ENCODE measurements around the gene SH3PXD2A. TPM values are rescaled to one million over a fixed set of nuclear protein-coding genes. Genes with fewer than 3 reads are reported as not detected.

SH3PXD2A gene
- total RNA-seq, 2 donors from 2014 or later = 14.6 to 18.2 TPM

DNA sequence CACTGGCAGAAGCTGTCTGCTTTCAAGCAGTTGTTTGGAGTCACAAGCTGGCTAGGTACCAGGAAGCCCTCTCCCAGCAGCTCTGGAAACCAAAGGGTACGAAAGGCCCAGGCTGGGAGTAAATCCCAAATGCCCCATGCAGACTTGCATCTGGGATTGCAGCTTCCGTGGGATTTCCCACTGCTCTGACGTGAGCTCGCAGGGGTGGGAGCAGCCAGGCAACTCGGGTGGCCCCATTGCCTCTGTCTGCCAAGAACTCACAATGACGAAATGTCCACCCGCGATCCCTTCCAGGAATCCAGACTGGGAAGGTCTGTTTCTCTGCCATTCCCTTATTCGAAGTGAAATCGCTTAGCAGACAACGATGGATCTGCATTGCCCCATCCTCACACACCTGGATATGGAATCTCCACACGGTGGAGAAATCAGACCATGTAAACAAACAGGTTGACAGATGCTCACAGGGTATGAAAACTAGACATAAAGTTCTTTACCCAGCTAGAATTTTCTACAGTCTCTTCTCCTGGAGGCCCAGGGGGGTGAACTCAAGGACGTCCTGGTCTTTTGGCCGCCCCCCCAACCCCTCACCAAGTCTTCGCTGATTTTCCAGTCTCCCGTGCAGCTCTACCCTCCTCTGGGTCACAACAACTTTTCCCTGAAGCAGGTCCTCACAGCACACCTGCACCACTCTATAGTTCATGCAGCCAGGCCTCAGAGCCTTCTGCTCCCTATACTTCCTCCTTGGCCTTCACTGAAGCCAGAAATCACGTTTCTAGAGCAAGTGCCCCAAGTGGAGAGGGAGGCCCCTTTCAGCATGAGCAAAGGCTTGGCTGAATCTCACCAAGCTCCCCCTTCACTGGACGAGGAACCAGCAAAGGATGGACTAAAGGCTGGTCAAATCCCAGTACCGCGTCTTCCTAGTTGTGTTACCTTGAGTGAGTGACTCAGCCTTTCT, 20.0 kb downstream of the SH3PXD2A start:
- Histone ChIP-seq H3K36me3 (no peaks in the 10 kb centered on the region), H3K4me3 (no peak overlapping the region), H3K27me3 (no peaks in the 10 kb centered on the region), H3K9me3 (no peaks in the 10 kb centered on the region), H3K4me1 (peaks cover 2 to 65% of the 10 kb centered on the region in 2 donors), H3K27ac (peak overlapping the region; percentile 43 to 68)
- DNase-seq (ENCODE audit: low spot score) = peak; percentile 90
- TF ChIP-seq, protein P1, sequence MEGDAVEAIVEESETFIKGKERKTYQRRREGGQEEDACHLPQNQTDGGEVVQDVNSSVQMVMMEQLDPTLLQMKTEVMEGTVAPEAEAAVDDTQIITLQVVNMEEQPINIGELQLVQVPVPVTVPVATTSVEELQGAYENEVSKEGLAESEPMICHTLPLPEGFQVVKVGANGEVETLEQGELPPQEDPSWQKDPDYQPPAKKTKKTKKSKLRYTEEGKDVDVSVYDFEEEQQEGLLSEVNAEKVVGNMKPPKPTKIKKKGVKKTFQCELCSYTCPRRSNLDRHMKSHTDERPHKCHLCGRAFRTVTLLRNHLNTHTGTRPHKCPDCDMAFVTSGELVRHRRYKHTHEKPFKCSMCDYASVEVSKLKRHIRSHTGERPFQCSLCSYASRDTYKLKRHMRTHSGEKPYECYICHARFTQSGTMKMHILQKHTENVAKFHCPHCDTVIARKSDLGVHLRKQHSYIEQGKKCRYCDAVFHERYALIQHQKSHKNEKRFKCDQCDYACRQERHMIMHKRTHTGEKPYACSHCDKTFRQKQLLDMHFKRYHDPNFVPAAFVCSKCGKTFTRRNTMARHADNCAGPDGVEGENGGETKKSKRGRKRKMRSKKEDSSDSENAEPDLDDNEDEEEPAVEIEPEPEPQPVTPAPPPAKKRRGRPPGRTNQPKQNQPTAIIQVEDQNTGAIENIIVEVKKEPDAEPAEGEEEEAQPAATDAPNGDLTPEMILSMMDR (IDR thresholded peaks at IDR 0.05) = no peak

DNA sequence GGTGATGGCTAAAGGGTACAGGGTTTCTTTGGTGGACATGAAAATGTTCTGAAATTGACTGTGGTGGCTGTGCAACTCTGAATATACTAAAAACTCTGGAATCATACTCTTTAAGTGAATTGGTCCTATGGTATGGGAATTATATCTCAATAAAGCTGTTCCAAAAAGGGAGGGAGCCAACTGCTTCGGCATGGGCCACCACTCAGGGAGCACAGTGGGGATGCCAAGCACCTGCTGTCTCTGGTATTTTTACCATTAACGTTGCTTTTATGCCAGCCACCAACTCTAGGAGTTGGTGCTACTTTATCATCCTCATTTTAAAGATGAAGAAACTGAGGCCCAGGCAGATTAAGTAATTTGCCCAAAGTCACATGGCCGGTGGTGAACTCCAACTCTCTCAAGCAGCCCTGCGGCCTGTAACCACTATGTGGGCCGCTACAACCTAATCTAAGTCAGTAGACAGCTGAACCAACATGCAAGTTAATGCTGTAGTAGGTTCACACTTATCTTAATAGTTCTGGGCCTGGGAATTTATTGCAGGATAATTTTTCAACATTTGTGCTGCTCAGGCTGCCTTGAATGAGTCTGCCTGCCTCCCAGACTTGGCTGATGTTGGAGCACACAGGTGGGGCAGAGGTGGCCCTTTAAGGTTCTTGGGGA, 20.8 kb downstream of the SH3PXD2A start:
- peak overlapping the region; percentile 43 to 68 for H3K27ac ChIP-seq
- TF ChIP-seq, protein P1 (IDR thresholded peaks at IDR 0.05) = no peak
- no peaks in the 10 kb centered on the region for H3K36me3 ChIP-seq
- DNase-seq (ENCODE audit: low spot score) = no peak
- H3K9me3 ChIP-seq = no peaks in the 10 kb centered on the region
- H3K4me1 ChIP-seq = peaks cover 2 to 62% of the 10 kb centered on the region in 2 donors
- no peak overlapping the region for H3K4me3 ChIP-seq
- no peaks in the 10 kb centered on the region for H3K27me3 ChIP-seq

DNA sequence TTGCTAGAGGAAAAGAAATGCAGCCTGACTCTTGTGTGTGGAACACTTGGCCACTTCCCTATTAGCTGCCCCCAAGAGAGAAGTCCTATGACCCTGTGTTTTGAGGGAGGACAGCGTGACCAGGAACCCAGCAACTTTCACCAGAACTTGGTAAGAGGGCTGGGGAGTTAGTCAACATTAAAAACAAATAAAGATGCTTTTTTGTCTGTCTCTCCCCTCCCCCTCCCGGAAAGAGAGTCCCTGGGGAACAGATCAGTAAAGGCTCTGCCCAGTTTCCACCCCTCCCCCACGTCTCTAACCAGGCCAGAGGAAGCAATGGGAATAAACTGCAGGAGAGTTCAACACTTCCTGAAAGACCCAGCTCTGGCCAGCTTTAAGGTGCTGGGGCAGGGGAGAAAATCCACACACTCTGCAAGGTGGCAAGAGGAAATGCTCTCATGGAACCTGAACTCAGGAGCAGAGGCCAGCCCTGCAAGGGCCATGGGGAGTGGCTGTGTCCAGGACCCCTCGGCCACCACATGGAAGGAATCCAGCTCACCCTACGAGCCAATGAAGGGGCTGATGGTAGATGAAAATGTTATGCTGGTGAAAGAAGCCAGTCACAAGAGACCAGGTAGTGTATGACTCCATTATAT, 21.5 kb downstream of the SH3PXD2A start:
- H3K36me3 ChIP-seq = no peaks in the 10 kb centered on the region
- peak overlapping the region; percentile 43 to 68 for H3K27ac ChIP-seq
- TF ChIP-seq, protein P1 (IDR thresholded peaks at IDR 0.05) = no peak
- DNase-seq (ENCODE audit: low spot score) = no peak
- H3K27me3 ChIP-seq = no peaks in the 10 kb centered on the region
- peaks cover 2 to 61% of the 10 kb centered on the region in 2 donors for H3K4me1 ChIP-seq
- H3K9me3 ChIP-seq = no peaks in the 10 kb centered on the region
- no peak overlapping the region for H3K4me3 ChIP-seq

DNA sequence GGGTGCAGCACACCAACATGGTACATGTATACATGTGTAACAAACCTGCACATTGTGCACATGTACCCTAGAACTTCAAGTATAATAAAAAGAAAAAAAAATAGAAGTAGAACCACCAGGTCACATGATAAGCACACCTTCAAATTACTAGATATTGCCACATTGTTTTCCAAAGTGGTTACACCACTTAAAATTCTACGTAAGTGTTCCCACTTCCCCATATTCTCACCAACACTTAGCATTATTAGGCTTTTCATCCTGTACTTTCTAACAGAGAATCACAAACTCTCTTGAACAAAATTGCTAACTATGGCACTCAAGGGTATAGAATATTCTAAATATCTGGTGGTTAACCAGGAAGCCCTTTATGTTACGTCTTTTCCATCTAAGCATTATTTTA, 22.6 kb downstream of the SH3PXD2A start:
- Histone ChIP-seq H3K36me3 (no peaks in the 10 kb centered on the region), H3K4me1 (peaks cover 2 to 51% of the 10 kb centered on the region in 2 donors), H3K4me3 (no peak overlapping the region), H3K27ac (no peak overlapping the region), H3K27me3 (no peaks in the 10 kb centered on the region), H3K9me3 (no peaks in the 10 kb centered on the region)
- DNase-seq (ENCODE audit: low spot score) = no peak
- TF ChIP-seq, protein P1 (IDR thresholded peaks at IDR 0.05) = no peak

DNA sequence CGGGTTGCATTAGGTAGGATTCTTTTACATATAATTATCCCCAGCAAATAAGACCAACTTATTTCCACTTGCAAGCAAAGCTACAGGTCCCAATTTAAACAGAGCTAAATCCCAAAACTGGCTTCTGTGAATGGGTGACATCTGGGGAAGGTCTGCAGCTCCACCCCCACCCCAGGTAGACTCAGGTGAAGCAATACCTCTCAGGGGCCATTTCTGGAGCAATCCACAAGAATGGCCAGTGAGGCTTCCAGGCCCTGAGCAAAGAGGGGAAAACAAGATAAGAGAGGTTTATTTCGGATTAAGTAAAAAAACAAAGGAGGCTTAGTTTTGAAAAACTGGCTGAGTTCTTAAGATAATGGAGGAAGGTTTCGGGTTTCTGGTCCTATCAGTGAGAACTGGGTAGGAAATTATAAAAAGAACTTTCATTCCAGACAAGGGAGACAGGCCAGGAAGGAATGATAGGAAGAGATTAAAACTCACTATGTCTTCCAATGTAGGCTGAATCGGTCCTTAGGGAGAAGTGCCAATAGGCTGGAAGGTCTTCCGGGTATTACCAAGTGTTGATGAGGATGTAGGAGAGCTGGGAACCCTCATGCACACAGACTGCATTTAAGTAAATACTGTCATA, 25.4 kb downstream of the SH3PXD2A start:
- Histone ChIP-seq H3K27ac (no peak overlapping the region), H3K4me1 (peaks cover 2 to 35% of the 10 kb centered on the region in 2 donors)
- TF ChIP-seq, protein P1 (IDR thresholded peaks at IDR 0.05) = no peak

More for the DNA sequence above, 25.4 kb downstream of the SH3PXD2A start:
- Histone ChIP-seq H3K27me3 (no peaks in the 10 kb centered on the region), H3K4me3 (no peak overlapping the region), H3K36me3 (no peaks in the 10 kb centered on the region), H3K9me3 (no peaks in the 10 kb centered on the region)
- no peak for DNase-seq (ENCODE audit: low spot score)

All from right atrium auricular region (tissue), 2 donors.